ENCODE results near the gene NMUR1.

DNA sequence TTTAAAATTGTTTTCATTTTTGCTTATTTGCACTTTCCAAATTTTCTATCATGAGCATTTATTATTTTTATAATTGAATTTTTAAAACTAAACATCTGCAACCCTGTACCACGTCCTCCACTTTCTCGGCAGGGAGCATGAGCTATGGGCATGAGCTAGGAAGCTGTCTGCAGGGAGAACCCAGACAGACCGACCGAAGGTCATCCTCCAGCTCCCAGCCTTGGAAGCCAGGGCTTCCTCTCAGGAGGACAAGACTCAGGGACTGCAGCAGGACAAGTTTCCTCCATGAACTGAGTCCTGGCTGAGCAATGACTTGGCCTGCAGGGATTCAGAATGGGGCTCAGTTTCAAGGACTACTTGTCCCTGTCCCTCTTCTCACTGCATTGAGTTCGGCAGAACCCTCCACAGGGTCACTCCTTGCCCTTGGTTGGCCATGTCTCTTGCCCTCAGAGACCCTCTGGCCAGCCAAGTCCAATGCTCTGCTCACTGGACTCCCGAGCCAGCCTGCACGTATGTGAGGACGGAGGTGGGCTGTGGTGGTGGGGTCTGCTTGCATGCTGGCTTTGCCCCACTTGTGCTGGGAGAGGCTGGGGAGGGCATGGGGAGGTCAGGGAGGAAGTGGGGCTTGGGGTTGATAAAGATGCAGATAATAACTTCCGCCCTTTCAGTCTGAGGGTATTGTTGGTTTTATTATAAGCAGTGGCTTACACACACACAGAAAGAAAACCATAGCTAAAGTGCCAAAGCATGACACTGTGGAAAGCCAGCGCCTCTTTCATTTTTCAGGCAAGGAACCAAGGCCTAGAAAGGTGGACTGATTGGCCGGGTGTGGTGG is 6.6 kb downstream of the NMUR1 start:
- TF ChIP-seq, protein P1, sequence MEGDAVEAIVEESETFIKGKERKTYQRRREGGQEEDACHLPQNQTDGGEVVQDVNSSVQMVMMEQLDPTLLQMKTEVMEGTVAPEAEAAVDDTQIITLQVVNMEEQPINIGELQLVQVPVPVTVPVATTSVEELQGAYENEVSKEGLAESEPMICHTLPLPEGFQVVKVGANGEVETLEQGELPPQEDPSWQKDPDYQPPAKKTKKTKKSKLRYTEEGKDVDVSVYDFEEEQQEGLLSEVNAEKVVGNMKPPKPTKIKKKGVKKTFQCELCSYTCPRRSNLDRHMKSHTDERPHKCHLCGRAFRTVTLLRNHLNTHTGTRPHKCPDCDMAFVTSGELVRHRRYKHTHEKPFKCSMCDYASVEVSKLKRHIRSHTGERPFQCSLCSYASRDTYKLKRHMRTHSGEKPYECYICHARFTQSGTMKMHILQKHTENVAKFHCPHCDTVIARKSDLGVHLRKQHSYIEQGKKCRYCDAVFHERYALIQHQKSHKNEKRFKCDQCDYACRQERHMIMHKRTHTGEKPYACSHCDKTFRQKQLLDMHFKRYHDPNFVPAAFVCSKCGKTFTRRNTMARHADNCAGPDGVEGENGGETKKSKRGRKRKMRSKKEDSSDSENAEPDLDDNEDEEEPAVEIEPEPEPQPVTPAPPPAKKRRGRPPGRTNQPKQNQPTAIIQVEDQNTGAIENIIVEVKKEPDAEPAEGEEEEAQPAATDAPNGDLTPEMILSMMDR (IDR thresholded peaks at IDR 0.05): no peak
- no peak for TF ChIP-seq POLR2A (IDR thresholded peaks at IDR 0.05)

Measured in body of pancreas (tissue), 4 donors.